Measurements from ENCODE around the gene CLIP4.

DNA sequence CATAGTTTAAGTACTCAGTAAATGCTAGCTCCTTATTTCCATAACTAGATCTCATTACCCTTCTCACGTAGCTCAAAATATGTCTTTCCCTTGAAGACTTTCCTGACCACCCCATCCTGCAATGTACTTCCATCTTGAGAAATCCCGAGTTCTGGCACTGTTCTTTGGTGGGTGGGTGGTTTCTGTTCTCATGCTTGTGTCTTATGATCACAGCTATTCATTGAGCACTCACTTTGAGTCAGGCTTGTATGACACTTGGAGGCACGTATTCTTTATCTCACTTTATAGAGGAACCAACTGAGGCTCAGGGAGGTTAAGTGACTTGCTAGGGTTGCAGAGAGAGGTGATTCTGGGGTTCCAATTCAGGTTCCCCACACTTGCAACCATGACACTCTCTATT is 9.0 kb upstream of the CLIP4 start:
- TF ChIP-seq, protein P1, sequence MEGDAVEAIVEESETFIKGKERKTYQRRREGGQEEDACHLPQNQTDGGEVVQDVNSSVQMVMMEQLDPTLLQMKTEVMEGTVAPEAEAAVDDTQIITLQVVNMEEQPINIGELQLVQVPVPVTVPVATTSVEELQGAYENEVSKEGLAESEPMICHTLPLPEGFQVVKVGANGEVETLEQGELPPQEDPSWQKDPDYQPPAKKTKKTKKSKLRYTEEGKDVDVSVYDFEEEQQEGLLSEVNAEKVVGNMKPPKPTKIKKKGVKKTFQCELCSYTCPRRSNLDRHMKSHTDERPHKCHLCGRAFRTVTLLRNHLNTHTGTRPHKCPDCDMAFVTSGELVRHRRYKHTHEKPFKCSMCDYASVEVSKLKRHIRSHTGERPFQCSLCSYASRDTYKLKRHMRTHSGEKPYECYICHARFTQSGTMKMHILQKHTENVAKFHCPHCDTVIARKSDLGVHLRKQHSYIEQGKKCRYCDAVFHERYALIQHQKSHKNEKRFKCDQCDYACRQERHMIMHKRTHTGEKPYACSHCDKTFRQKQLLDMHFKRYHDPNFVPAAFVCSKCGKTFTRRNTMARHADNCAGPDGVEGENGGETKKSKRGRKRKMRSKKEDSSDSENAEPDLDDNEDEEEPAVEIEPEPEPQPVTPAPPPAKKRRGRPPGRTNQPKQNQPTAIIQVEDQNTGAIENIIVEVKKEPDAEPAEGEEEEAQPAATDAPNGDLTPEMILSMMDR (IDR thresholded peaks at IDR 0.05; ENCODE audit: low read length): no peak
- no peak for TF ChIP-seq EZH2 (IDR thresholded peaks at IDR 0.05; ENCODE audit: borderline replicate concordance, low read length)
